Measurements from ENCODE around the gene INSC. TPM values are rescaled to one million over a fixed set of nuclear protein-coding genes. Genes with fewer than 3 reads are reported as not detected.

INSC gene
- total RNA-seq, 1 experiment from 2014 or later: not detected

DNA sequence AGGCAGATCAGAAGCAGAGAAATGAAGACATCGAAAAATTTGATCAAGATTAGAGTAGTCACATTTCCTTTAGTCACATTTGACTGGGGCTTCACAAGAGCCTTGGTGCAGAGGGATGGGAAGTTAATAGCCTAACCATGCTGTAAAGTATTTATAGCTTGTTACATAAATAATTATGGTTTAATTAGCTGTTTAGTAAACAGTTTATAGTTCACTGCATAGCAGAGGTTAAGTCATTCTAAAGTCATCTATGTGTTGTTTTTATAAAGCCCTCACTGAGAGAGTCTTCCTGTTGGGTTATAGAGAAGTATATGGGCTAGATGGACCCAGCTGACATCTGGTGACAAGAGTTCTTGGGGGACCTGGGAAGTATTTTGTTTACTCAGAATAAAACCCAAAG, 47.1 kb downstream of the INSC start:
- no peaks in the 10 kb centered on the region for H3K27me3 ChIP-seq (ENCODE audit: insufficient read depth, low read depth)
- no peaks in the 10 kb centered on the region for H3F3A ChIP-seq (ENCODE audit: insufficient read depth, low read depth)
- no peaks in the 10 kb centered on the region for H3K36me3 ChIP-seq (ENCODE audit: low read depth)
- intact Hi-C loops (cut with micrococcal nuclease; ENCODE audit: unreplicated experiment): no loop called here
- no peaks in the 10 kb centered on the region for H3K79me2 ChIP-seq (ENCODE audit: low read depth)
- no TSS peak for BruUV-seq (replicated peaks)
- H3K27ac ChIP-seq: no peak overlapping the region
- no peak overlapping the region for H3K4me3 ChIP-seq
- no peaks in the 10 kb centered on the region for H3K9me3 ChIP-seq (ENCODE audit: insufficient read depth, low read depth)
- H2AFZ ChIP-seq: no peak overlapping the region
- H4K20me1 ChIP-seq (ENCODE audit: insufficient read depth): no peaks in the 10 kb centered on the region
- CTCF ChIA-PET: no interaction called here
- H3K4me2 ChIP-seq: no peak overlapping the region
- POLR2A ChIA-PET (ENCODE audit: unreplicated experiment): no interaction called here
- no peaks in the 10 kb centered on the region for H3K9me2 ChIP-seq (ENCODE audit: insufficient read depth)
- TF ChIP-seq, protein P1, sequence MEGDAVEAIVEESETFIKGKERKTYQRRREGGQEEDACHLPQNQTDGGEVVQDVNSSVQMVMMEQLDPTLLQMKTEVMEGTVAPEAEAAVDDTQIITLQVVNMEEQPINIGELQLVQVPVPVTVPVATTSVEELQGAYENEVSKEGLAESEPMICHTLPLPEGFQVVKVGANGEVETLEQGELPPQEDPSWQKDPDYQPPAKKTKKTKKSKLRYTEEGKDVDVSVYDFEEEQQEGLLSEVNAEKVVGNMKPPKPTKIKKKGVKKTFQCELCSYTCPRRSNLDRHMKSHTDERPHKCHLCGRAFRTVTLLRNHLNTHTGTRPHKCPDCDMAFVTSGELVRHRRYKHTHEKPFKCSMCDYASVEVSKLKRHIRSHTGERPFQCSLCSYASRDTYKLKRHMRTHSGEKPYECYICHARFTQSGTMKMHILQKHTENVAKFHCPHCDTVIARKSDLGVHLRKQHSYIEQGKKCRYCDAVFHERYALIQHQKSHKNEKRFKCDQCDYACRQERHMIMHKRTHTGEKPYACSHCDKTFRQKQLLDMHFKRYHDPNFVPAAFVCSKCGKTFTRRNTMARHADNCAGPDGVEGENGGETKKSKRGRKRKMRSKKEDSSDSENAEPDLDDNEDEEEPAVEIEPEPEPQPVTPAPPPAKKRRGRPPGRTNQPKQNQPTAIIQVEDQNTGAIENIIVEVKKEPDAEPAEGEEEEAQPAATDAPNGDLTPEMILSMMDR (conservative IDR thresholded peaks at IDR 0.05): no peak
- no peak for TF ChIP-seq EZH2 (IDR thresholded peaks at IDR 0.05; ENCODE audit: low read depth)
- no peak for DNase-seq
- peaks cover 8% of the 10 kb centered on the region for H3K4me1 ChIP-seq (replicated peaks; ENCODE audit: insufficient read depth)

DNA sequence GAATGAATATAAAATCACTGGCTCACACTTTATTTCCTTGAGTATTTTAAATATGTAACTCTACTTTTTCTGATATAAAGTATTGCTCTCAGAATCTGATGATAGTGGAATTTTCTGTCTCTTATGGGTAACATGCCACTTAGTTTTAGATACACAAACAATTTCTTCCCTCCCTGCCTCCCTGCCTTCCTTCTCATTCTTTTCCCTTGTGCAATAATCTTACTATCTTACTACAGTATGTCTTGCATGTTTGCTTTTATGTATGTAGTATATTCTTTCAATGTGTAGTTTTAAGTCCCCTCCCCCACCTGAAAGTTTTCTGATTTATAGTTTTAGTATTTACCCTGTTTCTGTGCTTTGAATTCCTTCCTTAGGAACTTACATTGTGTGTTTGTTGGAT, 48.4 kb downstream of the INSC start:
- no peaks in the 10 kb centered on the region for H3F3A ChIP-seq (ENCODE audit: insufficient read depth, low read depth)
- H3K36me3 ChIP-seq (ENCODE audit: low read depth): no peaks in the 10 kb centered on the region
- no peaks in the 10 kb centered on the region for H4K20me1 ChIP-seq (ENCODE audit: insufficient read depth)
- H3K9me3 ChIP-seq (ENCODE audit: insufficient read depth, low read depth): no peaks in the 10 kb centered on the region
- H3K4me3 ChIP-seq: no peak overlapping the region
- no peaks in the 10 kb centered on the region for H3K79me2 ChIP-seq (ENCODE audit: low read depth)
- H3K9me2 ChIP-seq (ENCODE audit: insufficient read depth): no peaks in the 10 kb centered on the region
- TF ChIP-seq EZH2 (IDR thresholded peaks at IDR 0.05; ENCODE audit: low read depth): no peak
- TF ChIP-seq, protein P1 (conservative IDR thresholded peaks at IDR 0.05): no peak
- no peak overlapping the region for H3K27ac ChIP-seq
- H3K4me1 ChIP-seq (replicated peaks; ENCODE audit: insufficient read depth): peaks cover 6% of the 10 kb centered on the region
- no peaks in the 10 kb centered on the region for H3K27me3 ChIP-seq (ENCODE audit: insufficient read depth, low read depth)
- intact Hi-C loops (cut with micrococcal nuclease; ENCODE audit: unreplicated experiment): no loop called here
- H2AFZ ChIP-seq: no peak overlapping the region
- ChIA-PET CTCF (no interaction called here), POLR2A (ENCODE audit: unreplicated experiment) (no interaction called here)
- H3K4me2 ChIP-seq: no peak overlapping the region
- BruUV-seq (replicated peaks): no TSS peak
- no peak for DNase-seq

DNA sequence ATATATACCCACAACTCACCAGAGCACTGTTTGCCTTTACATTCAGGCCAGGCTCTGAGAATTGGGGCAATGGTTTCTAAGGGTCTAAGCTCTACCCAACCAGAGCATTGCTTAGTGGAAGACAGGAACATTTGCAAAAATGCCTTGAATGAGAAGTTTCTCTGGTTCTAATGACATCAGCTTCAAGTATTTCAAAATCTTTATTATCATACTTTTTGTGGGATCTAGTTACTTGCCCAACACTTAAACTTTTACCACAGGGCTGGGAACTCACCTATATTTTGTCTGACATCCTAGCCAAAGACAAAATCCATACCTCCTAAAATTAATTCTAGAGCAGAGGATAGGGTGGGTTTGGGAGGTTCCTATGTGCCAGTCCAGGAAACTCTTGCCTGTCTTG, 51.5 kb downstream of the INSC start:
- H3K4me3 ChIP-seq: no peak overlapping the region
- no peaks in the 10 kb centered on the region for H3K27me3 ChIP-seq (ENCODE audit: insufficient read depth, low read depth)
- H3K9me2 ChIP-seq (ENCODE audit: insufficient read depth): no peaks in the 10 kb centered on the region
- CTCF ChIA-PET: no interaction called here
- no peaks in the 10 kb centered on the region for H3K4me1 ChIP-seq (replicated peaks; ENCODE audit: insufficient read depth)
- TF ChIP-seq, protein P1 (conservative IDR thresholded peaks at IDR 0.05): no peak
- TF ChIP-seq EZH2 (IDR thresholded peaks at IDR 0.05; ENCODE audit: low read depth): no peak
- POLR2A ChIA-PET (ENCODE audit: unreplicated experiment): no interaction called here
- H2AFZ ChIP-seq: no peak overlapping the region
- H3F3A ChIP-seq (ENCODE audit: insufficient read depth, low read depth): no peaks in the 10 kb centered on the region
- no TSS peak for BruUV-seq (replicated peaks)
- H3K9me3 ChIP-seq (ENCODE audit: insufficient read depth, low read depth): no peaks in the 10 kb centered on the region
- intact Hi-C loops (cut with micrococcal nuclease; ENCODE audit: unreplicated experiment): no loop called here
- no peak overlapping the region for H3K27ac ChIP-seq
- H4K20me1 ChIP-seq (ENCODE audit: insufficient read depth): no peaks in the 10 kb centered on the region
- no peaks in the 10 kb centered on the region for H3K36me3 ChIP-seq (ENCODE audit: low read depth)
- H3K4me2 ChIP-seq: no peak overlapping the region
- H3K79me2 ChIP-seq (ENCODE audit: low read depth): no peaks in the 10 kb centered on the region
- no peak for DNase-seq
